ENCODE data around the gene TMEM74B.

- TF ChIP-seq CTCF (IDR thresholded peaks at IDR 0.05) (no peak), POLR2AphosphoS5 (IDR thresholded peaks at IDR 0.05; ENCODE audit: low read depth, low read length) (no peak), REST (IDR thresholded peaks at IDR 0.05; ENCODE audit: insufficient read depth in 1 of 2, low read depth in 2 of 2, low read length in 1 of 2) (no peak)
Measured at GRCh38 chr20:1155342-1155741, 29.4 kb downstream of the TMEM74B start.
